Kasumi-1 (cell line): ENCODE measurements around the gene RGP1.
A peak's percentile ranks its signal among the peaks of the same experiment; 100 is the strongest.

Source experiments
- DNase-seq, 2 experiments: peaks; one replicate each; lab custom pipeline; 2025; lab: John Stamatoyannopoulos, UW

The RGP1 gene

GRCh38 chr9:35748858-35749514 lies at the start of gene RGP1, which contains the start of gene GBA2:
TSS of gene RGP1 (plus strand) at chr9:35749287. CDS start at chr9:35749756, 469 bp downstream.
TSS of gene GBA2 (minus strand) at chr9:35749228. CDS start at chr9:35748704, 524 bp downstream.
- DNase-seq = peak; percentile 43 to 54

- DNase-seq = no peak
Measured at GRCh38 chr9:35700031-35700430, 49.1 kb upstream of the RGP1 start.

- no peak for DNase-seq
Measured at GRCh38 chr9:35700942-35701341, 48.1 kb upstream of the RGP1 start.

GRCh38 chr9:35702696-35703095 lies 46.4 kb upstream of the RGP1 start:
- no peak for DNase-seq

GRCh38 chr9:35703906-35704672 lies 45.0 kb upstream of the RGP1 start:
- DNase-seq = no peak

- DNase-seq = no peak
Measured at GRCh38 chr9:35705372-35705771, 43.7 kb upstream of the RGP1 start.

- no peak for DNase-seq
Measured at GRCh38 chr9:35705836-35706430, 43.2 kb upstream of the RGP1 start.

GRCh38 chr9:35706951-35707350 lies 42.1 kb upstream of the RGP1 start:
- no peak for DNase-seq

- no peak for DNase-seq
Measured at GRCh38 chr9:35708146-35708545, 40.9 kb upstream of the RGP1 start.

- no peak for DNase-seq
Measured at GRCh38 chr9:35710818-35711500, 38.1 kb upstream of the RGP1 start.

GRCh38 chr9:35711501-35712428 lies 37.3 kb upstream of the RGP1 start:
- DNase-seq = no peak

- no peak for DNase-seq
Measured at GRCh38 chr9:35712762-35713400, 36.2 kb upstream of the RGP1 start.

GRCh38 chr9:35713578-35713977 lies 35.5 kb upstream of the RGP1 start:
- DNase-seq = no peak

GRCh38 chr9:35714123-35714522 lies 35.0 kb upstream of the RGP1 start:
- DNase-seq = no peak

GRCh38 chr9:35714579-35715252 lies 34.4 kb upstream of the RGP1 start:
- DNase-seq = no peak

- DNase-seq = no peak
Measured at GRCh38 chr9:35716230-35716629, 32.9 kb upstream of the RGP1 start.

GRCh38 chr9:35717132-35717870 lies 31.8 kb upstream of the RGP1 start:
- DNase-seq = no peak

GRCh38 chr9:35718721-35719511 lies 30.2 kb upstream of the RGP1 start:
- no peak for DNase-seq

GRCh38 chr9:35719546-35719945 lies 29.5 kb upstream of the RGP1 start:
- no peak for DNase-seq
